Measurements from ENCODE around the gene SFXN3. TPM values are rescaled to one million over a fixed set of nuclear protein-coding genes. Genes with fewer than 3 reads are reported as not detected.
A peak's percentile ranks its signal among the peaks of the same experiment; 100 is the strongest.

Gene SFXN3
- total and polyA plus RNA-seq, 2 of the 13 experiments (the other 11 are each of a cell fraction or from before 2014, with no cell fraction given): 16.8 to 71.5 TPM

GRCh38 chr10:100997360-100998182, 33.5 kb upstream of the SFXN3 start (continued):
- no peak; the same call in 1 of the 2 replicates for TF ChIP-seq ZNF784 (CRISPR knock-in tag; IDR thresholded peaks at IDR 0.05; ENCODE audit: borderline replicate concordance)
- peak; percentile 35 for TF ChIP-seq MAX (IDR thresholded peaks at IDR 0.05)
- TF ChIP-seq MEIS1 (CRISPR knock-in tag; IDR thresholded peaks at IDR 0.05; ENCODE audit: borderline replicate concordance): no peak
- no peak; the same call in 1 of the 2 replicates for TF ChIP-seq HES4 (CRISPR knock-in tag; IDR thresholded peaks at IDR 0.05; ENCODE audit: borderline replicate concordance)
- no peak for TF ChIP-seq ZNF567 (CRISPR knock-in tag; IDR thresholded peaks at IDR 0.05; ENCODE audit: borderline replicate concordance)
- 0 out of 2 replicates have a peak, but pooled peaks have one; percentile 28 for TF ChIP-seq RARA (CRISPR knock-in tag; IDR thresholded peaks at IDR 0.05)
- TF ChIP-seq SP140L (CRISPR knock-in tag; IDR thresholded peaks at IDR 0.05; ENCODE audit: borderline replicate concordance): no peak
- TF ChIP-seq NFKB2 (CRISPR knock-in tag; IDR thresholded peaks at IDR 0.05; ENCODE audit: borderline replicate concordance): peak; percentile 88; the same call in 1 of the 2 replicates
- 0 out of 2 replicates have a peak, but pooled peaks have one; percentile 66 for TF ChIP-seq KAT7 (CRISPR knock-in tag; IDR thresholded peaks at IDR 0.05; ENCODE audit: borderline replicate concordance)
- no peak for TF ChIP-seq ZHX2 (IDR thresholded peaks at IDR 0.05; ENCODE audit: low read depth)
- TF ChIP-seq ZHX2 (CRISPR knock-in tag; IDR thresholded peaks at IDR 0.05; ENCODE audit: borderline replicate concordance): no peak
- peak; percentile 46; the same call in 1 of the 2 replicates for TF ChIP-seq LBX2 (CRISPR knock-in tag; IDR thresholded peaks at IDR 0.05; ENCODE audit: borderline replicate concordance)
- no peak for TF ChIP-seq ZSCAN22 (CRISPR knock-in tag; IDR thresholded peaks at IDR 0.05)
- TF ChIP-seq ISX (CRISPR knock-in tag; conservative IDR thresholded peaks at IDR 0.05): no peak
- TF ChIP-seq PAWR (CRISPR knock-in tag; IDR thresholded peaks at IDR 0.05; ENCODE audit: borderline replicate concordance): no peak
- TF ChIP-seq TARDBP (CRISPR knock-in tag; IDR thresholded peaks at IDR 0.05): no peak
- TF ChIP-seq ZFP36L2 (CRISPR knock-in tag; IDR thresholded peaks at IDR 0.05): no peak
- no peak for TF ChIP-seq ZNF879 (CRISPR knock-in tag; IDR thresholded peaks at IDR 0.05)
- peak; percentile 21; the same call in 1 of the 2 replicates for TF ChIP-seq MIXL1 (CRISPR knock-in tag; IDR thresholded peaks at IDR 0.05)
- no peak for TF ChIP-seq HHEX (CRISPR knock-in tag; IDR thresholded peaks at IDR 0.05)
- TF ChIP-seq GATAD1 (CRISPR knock-in tag; IDR thresholded peaks at IDR 0.05): peak; percentile 60; the same call in 1 of the 2 replicates
- TF ChIP-seq CREB3 (CRISPR knock-in tag; IDR thresholded peaks at IDR 0.05): no peak
- TF ChIP-seq MEF2D (CRISPR knock-in tag; IDR thresholded peaks at IDR 0.05): no peak
